Pancreas (tissue), 10 donors: ENCODE results near the gene KRT73. TPM values are rescaled to one million over a fixed set of nuclear protein-coding genes. Genes with fewer than 3 reads are reported as not detected.

Source experiments
- ATAC-seq, 4 donors: fragments of 200-7000 bp; cut with Tn5 transposase; one replicate each; pipeline versions ENCODE4 v1.8.0 to v1.9.1; 2020; ENCODE audit warnings: mild to moderate bottlenecking in 4 of 4, moderate library complexity in 4 of 4
- DNase-seq, 6 donors: peaks; one replicate each; pipeline ENCODE4 v3.0.0-alpha.2; 2020
- FAIRE-seq: peaks from 2 replicates; lab custom pipeline; 2012; peaks lifted over from hg19 to GRCh38; lab: Jason Lieb, UNC
- H3K27ac ChIP-seq, 4 donors: fragments of 200-600 bp; sonication (generic); 1 replicate in 3 of 4; 2 replicates in 1 of 4; pipeline versions ENCODE4 v1.5.0 to v1.8.0; 2020
- H3K27me3 ChIP-seq, 4 donors: fragments of 200-600 bp; one replicate each; pipeline ENCODE4 v1.8.0; 2021
- H3K36me3 ChIP-seq, 3 donors: fragments of 200-600 bp; sonication (generic) in 1 of 3; one replicate each; pipeline versions ENCODE4 v1.5.0 to v1.8.0; 2020 to 2021
- H3K4me1 ChIP-seq, 3 donors: fragments of 200-600 bp; one replicate each; pipeline ENCODE4 v1.8.0; 2021
- H3K4me3 ChIP-seq, 4 donors: fragments of 200-600 bp; sonication (generic) in 2 of 4; one replicate each; pipeline versions ENCODE4 v1.5.0 to v1.8.0; 2020 to 2021
- H3K9me3 ChIP-seq, 4 donors: fragments of 200-600 bp; one replicate each; pipeline ENCODE4 v1.8.0; 2021
- CTCF ChIP-seq, 4 donors: fragments of 200-600 bp; sonication (generic) in 3 of 4; IDR thresholded peaks; one replicate each; pipeline versions ENCODE4 v1.5.0 to v1.8.0; 2021; ENCODE audit warnings: antibody characterized with exemption in 4 of 4
- WGBS, 2 donors: extraction: QIAGEN DNeasy Blood & Tissue Kit; methylation state at CpG; one replicate each; pipeline ENCODE4 v1.1.7; 2013; 5-methylcytosine and 5-hydroxymethylcytosine counted together
- intact Hi-C, 3 donors: fragments of 100-400 bp; cut with DNase I; formaldehyde crosslinking; loops; one replicate each; pipeline versions ENCODE4 v1.11.1 to v1.14.2; 2022
- polyA plus RNA-seq, 2 donors: library from polyadenylated mRNA; stranded (reverse); fragments of 200-250 nt; gene quantifications; one replicate each; pipeline ENCODE4 v1.2.3, GENCODE V29; 2013
- total RNA-seq, 6 donors: library from RNA; stranded (reverse); fragmentation: NEBNext Ultra II Directional in 4 of 6; extraction: Animal tissue kit (Norgen Biotek cat#: 25700) in 4 of 6; gene quantifications; one replicate each; pipeline versions ENCODE4 v1.2.1 to v1.2.4, GENCODE V29; 2021 to 2023
- donor health status: healthy with polysubstance abuse.
- donor health status: DM: no; HTN: no; CAD: no; lungs with moderate emphysema.
- donor health status: DM: no; HTN: no; CAD: no.
- donor health status: control.
- donor health status: control.
- donor health status: Bipolar disorder and iron deficiency.
- donor health status: DM: yes; HTN: yes; CAD: no.
- donor health status: DM: no; HTN: no; CAD: no.
- donor health status: DM: no; HTN: no; CAD: no.
- donor health status: DM: yes; HTN: yes; CAD: no.

The KRT73 gene
- total and polyA plus RNA-seq, 8 donors = not detected

DNA sequence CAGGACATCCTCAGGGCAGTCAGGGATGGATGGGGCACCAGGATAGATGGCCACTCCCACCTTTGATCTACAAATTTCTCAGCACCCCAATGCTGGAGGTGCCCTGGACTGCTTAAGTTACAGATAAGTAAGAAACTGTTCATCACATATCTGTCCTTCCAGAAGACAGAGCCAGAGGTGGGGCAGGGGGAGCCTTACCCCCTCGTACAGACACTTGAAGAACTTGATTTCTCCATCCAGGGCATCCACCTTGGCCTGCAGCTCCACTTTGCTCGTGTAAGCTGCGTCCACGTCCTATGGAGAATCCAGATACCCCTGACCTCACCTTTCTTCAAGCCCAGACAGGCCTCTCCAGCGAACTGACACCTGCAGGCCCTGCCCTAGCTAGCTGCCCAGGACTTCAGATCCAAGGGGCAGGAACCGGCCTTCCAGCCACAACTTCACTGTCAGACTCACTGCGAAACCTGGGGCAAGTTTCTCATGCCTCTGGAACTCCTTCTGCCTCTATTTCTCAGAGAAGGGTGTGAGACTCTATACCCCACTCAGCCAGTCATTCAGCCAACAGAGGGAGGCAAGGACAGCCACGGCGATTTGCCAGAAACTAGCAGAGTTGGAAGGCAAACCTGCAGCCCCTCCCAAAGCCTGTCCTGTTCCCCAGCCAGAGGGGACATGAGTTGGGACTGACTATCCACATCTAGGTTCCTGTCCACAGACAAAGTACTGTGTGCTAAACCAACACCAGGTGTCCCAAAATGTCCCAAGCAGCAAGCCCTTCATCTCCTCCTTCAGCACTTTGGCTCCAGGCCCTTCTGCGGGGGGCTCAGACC is 3.8 kb downstream of the KRT73 start:
- TF ChIP-seq CTCF (IDR thresholded peaks at IDR 0.05) = no peak
- 74 to 76% methylated on average over 10 of the region's 10 CpGs for WGBS, 2 donors
- Histone ChIP-seq H3K4me3 (no peak overlapping the region), H3K9me3 (no peaks in the 10 kb centered on the region), H3K27ac (no peak overlapping the region), H3K27me3 (no peaks in the 10 kb centered on the region), H3K36me3 (no peaks in the 10 kb centered on the region), H3K4me1 (no peaks in the 10 kb centered on the region)
- no peak for FAIRE-seq
- DNase-seq = no peak
- no peak for ATAC-seq
- intact Hi-C loops = no loop called here

GRCh38 chr12:52613384-52614030 is 4.9 kb downstream of the KRT73 start:
- no peak for ATAC-seq
- no peak for DNase-seq

DNA sequence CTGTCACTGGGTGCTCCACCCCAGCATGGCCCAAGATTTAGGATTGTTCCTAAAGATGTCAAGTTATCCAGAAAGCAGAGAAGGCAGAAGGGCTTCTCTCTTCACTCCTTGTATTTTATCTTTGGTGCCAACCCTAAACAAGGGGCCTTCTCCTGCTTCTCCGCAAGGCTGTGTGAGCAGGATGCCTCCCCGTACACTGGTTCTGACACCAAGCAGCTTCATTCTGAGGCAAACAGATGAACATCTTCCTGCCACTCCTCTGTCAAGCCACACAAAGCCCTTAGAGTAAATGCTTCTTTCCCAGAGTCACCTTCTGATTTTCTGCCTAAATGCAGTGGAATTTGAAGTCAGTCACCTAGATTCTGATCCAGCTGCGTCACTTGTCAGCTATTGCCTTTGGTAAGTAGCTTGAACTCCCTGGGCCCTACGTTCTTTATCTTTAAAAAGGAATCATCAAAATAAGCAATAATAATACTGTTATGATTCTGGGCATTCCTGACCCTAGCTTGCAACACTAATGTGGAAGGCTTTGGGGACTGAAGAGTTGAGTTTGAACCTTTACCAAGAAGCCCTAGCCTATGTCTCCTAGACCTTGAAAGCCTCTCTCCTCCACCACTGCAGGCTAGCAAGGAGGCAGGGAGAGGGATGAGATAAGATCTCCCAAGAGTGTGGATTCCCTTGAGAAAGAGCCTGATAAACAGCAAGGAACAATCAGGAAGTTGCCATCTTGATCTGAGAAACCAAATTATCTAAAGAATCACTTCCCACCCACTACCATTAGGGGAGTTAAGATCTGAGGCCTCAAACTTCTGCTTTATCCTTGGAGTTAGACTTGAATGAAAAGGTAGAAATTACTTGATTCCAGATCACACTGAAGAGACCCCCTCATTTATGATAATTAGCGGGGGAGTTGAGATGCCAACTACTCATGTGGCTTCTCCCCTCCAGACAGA is 5.7 kb downstream of the KRT73 start:
- TF ChIP-seq CTCF (IDR thresholded peaks at IDR 0.05) = no peak
- intact Hi-C loops = no loop called here

More at GRCh38 chr12:52613384-52614030, 4.9 kb downstream of the KRT73 start:
- 80 to 90% methylated on average over 9 of the region's 9 CpGs for whole genome bisulfite sequencing, 2 donors
- no peaks in the 10 kb centered on the region for H3K27me3 ChIP-seq
- H3K9me3 ChIP-seq = no peaks in the 10 kb centered on the region
- no peak for TF ChIP-seq CTCF (IDR thresholded peaks at IDR 0.05)
- FAIRE-seq = no peak
- H3K27ac ChIP-seq = no peak overlapping the region
- H3K36me3 ChIP-seq = no peaks in the 10 kb centered on the region
- H3K4me1 ChIP-seq = no peaks in the 10 kb centered on the region
- no peak overlapping the region for H3K4me3 ChIP-seq
- intact Hi-C loops = no loop called here

GRCh38 chr12:52611080-52611468 is 7.3 kb downstream of the KRT73 start:
- Histone ChIP-seq H3K4me3 (no peak overlapping the region), H3K27ac (no peak overlapping the region), H3K4me1 (no peaks in the 10 kb centered on the region), H3K36me3 (no peaks in the 10 kb centered on the region), H3K9me3 (no peaks in the 10 kb centered on the region), H3K27me3 (no peaks in the 10 kb centered on the region)
- no peak for DNase-seq
- no peak for TF ChIP-seq CTCF (IDR thresholded peaks at IDR 0.05)
- WGBS, 2 donors = 80 to 81% methylated on average over 6 of the region's 6 CpGs
- no peak for ATAC-seq
- intact Hi-C loops = no loop called here
- no peak for FAIRE-seq

More for the DNA sequence above, 5.7 kb downstream of the KRT73 start:
- no peak overlapping the region for H3K27ac ChIP-seq
- WGBS, 2 donors = 75 to 83% methylated on average over 5 of the region's 5 CpGs
- H3K36me3 ChIP-seq = no peaks in the 10 kb centered on the region
- H3K4me1 ChIP-seq = no peaks in the 10 kb centered on the region
- H3K4me3 ChIP-seq = no peak overlapping the region
- no peak for DNase-seq
- no peaks in the 10 kb centered on the region for H3K27me3 ChIP-seq
- H3K9me3 ChIP-seq = no peaks in the 10 kb centered on the region
- ATAC-seq = no peak
- FAIRE-seq = no peak
